ENCODE results near the gene PRKD2.
"Not testable (repeated sequence)": the region's sequence is repeated elsewhere in the genome, so short reads cannot be mapped to it uniquely, and the experiment has no call there.

The PRKD2 gene

GRCh38 chr19:46717034-46717715 is at the start of gene PRKD2:
Gene PRKD2 (minus strand): TSS chr19:46717114. CDS start chr19:46716370, 744 bp downstream.
- DNase-seq = peak; percentile 88

GRCh38 chr19:46764817-46765291 is 47.9 kb upstream of the PRKD2 start:
- no peak for DNase-seq

GRCh38 chr19:46762245-46762890 is 45.5 kb upstream of the PRKD2 start:
- no peak for DNase-seq

- no peak for DNase-seq
These were observed 44.5 kb upstream of the PRKD2 start for GRCh38 chr19:46761418-46761831.

- not testable (repeated sequence) for DNase-seq
These were observed 44.0 kb upstream of the PRKD2 start for GRCh38 chr19:46760897-46761296.

- no peak for DNase-seq
These were observed 43.4 kb upstream of the PRKD2 start for GRCh38 chr19:46760363-46760762.

- no peak for DNase-seq
These were observed 43.0 kb upstream of the PRKD2 start for GRCh38 chr19:46759817-46760333.

GRCh38 chr19:46759206-46759605 is 42.3 kb upstream of the PRKD2 start:
- DNase-seq = no peak

- DNase-seq = no peak
These were observed 39.6 kb upstream of the PRKD2 start for GRCh38 chr19:46756544-46756888.

GRCh38 chr19:46755853-46756543 is 39.1 kb upstream of the PRKD2 start:
- DNase-seq = no peak

GRCh38 chr19:46755077-46755852 is 38.4 kb upstream of the PRKD2 start:
- DNase-seq = no peak

- DNase-seq = peak; percentile 55
These were observed 36.7 kb upstream of the PRKD2 start for GRCh38 chr19:46753420-46754155.

- DNase-seq = peak; percentile 74
These were observed 31.6 kb upstream of the PRKD2 start for GRCh38 chr19:46748325-46749109.

- DNase-seq = peak; percentile 43
These were observed 29.6 kb upstream of the PRKD2 start, which contains the start of gene STRN4 for GRCh38 chr19:46746281-46747057. Gene STRN4 (minus strand): TSS chr19:46746450. CDS start chr19:46746430, 20 bp downstream.

- DNase-seq = peak; percentile 28
These were observed 28.8 kb upstream of the PRKD2 start, which contains the start of gene FKRP for GRCh38 chr19:46745521-46746280. Gene FKRP (plus strand): TSS chr19:46746057. CDS start chr19:46755451, 9,394 bp downstream.

GRCh38 chr19:46745030-46745429 is 28.1 kb upstream of the PRKD2 start:
- DNase-seq = no peak

- DNase-seq = no peak
These were observed 27.2 kb upstream of the PRKD2 start for GRCh38 chr19:46744005-46744691.

GRCh38 chr19:46742926-46743480 is 26.1 kb upstream of the PRKD2 start:
- no peak for DNase-seq

Measured in activated T-cell treated with anti-CD3 and anti-CD28 coated beads for 4 hours (primary cell).